HCT116 (cell line): ENCODE data around the gene SPATA19. TPM values are rescaled to one million over a fixed set of nuclear protein-coding genes. Genes with fewer than 3 reads are reported as not detected.

ENCODE experiments used
- ATAC-seq: fragments of 200-7000 bp; cut with Tn5 transposase; 2 replicates; pipeline ENCODE4 v1.9.1; 2020; ENCODE audit warnings: mild to moderate bottlenecking, moderate library complexity
- BruUV-seq: library from RNA; stranded (reverse); fragments of 400-500 nt; replicated peaks from 2 replicates; lab custom pipeline; 2021; lab: Mats Ljungman, UMichigan
- CTCF ChIA-PET: fragments of 300-600 bp; sonication (Branson Sonifier 250); formaldehyde crosslinking; loops from one replicate; lab custom pipeline; 2021; ENCODE audit warnings: antibody characterized with exemption; lab: Charles Lee
- POLR2A ChIA-PET: fragments of 300-600, 350-600 bp; sonication (Branson Sonifier 250); formaldehyde crosslinking; loops from one replicate; lab custom pipeline; 2021; ENCODE audit warnings: antibody characterized with exemption; lab: Charles Lee
- RAD21 ChIA-PET, 2 experiments: fragments of 300-600 bp; sonication (Branson Sonifier 250); formaldehyde crosslinking; loops; one replicate each; lab custom pipeline; 2023; ENCODE audit warnings: low total read pairs in 2 of 2; ENCODE audit not compliant: uncharacterized antibody in 2 of 2, unreplicated experiment in 2 of 2, low non-redundant PET in 1 of 2; lab: Charles Lee
- DNase-seq: peaks from one replicate; pipeline ENCODE4 v3.0.0-alpha.2; 2010; ENCODE audit warnings: low read depth, low spot score
- H2AFZ ChIP-seq: fragments of 200-600 bp; shearing (Covaris generic), sonication (generic); 2 replicates; pipeline ENCODE4 v1.6.1; 2017; ENCODE audit warnings: low read depth, mixed run types, mixed read lengths, antibody characterized with exemption, low read length; ENCODE audit not compliant: poor library complexity, severe bottlenecking
- H3K27ac ChIP-seq: 2 replicates; pipeline ENCODE4 v1.5.1; 2012; ENCODE audit warnings: low read depth, low read length
- H3K27me3 ChIP-seq: fragments of 200-600 bp; sonication (generic); 2 replicates; pipeline ENCODE4 v1.6.1; 2016; ENCODE audit warnings: mixed run types, low read length, mixed read lengths; ENCODE audit not compliant: insufficient read depth
- H3K36me3 ChIP-seq, 2 experiments: fragments of 200-500 bp in 1 of 2; fragments of 200-600 bp in 1 of 2; sonication (Bioruptor generic) in 1 of 2; sonication (generic) in 1 of 2; 2 replicates each; pipeline versions ENCODE4 v1.5.1 to v1.6.1; 2014 to 2016; ENCODE audit warnings: low read length in 2 of 2, inconsistent platforms in 1 of 2, mixed read lengths in 1 of 2, mixed run types in 1 of 2; ENCODE audit not compliant: insufficient read depth in 2 of 2, control insufficient read depth in 1 of 2
- H3K4me1 ChIP-seq, 2 experiments: fragments of 200-600 bp in 1 of 2; sonication (generic) in 1 of 2; 2 replicates each; pipeline versions ENCODE4 v1.5.1 to v1.6.1; 2012 to 2017; ENCODE audit warnings: low read length in 2 of 2, inconsistent platforms in 1 of 2, mild to moderate bottlenecking in 1 of 2, mixed read lengths in 1 of 2, mixed run types in 1 of 2, moderate library complexity in 1 of 2; ENCODE audit not compliant: insufficient read depth in 2 of 2, control insufficient read depth in 1 of 2
- H3K4me2 ChIP-seq: fragments of 200-600 bp; sonication (generic); 2 replicates; pipeline ENCODE4 v1.6.1; 2017; ENCODE audit warnings: mixed run types, low read length, mixed read lengths
- H3K4me3 ChIP-seq, 2 experiments: fragments of 200-600 bp in 1 of 2; sonication (generic) in 1 of 2; replicated peaks in 1 of 2; 2 replicates each; pipeline ENCODE4 v1.5.1; 2011 to 2016; ENCODE audit warnings: low read length in 2 of 2, control low read depth in 1 of 2, low read depth in 1 of 2, mild to moderate bottlenecking in 1 of 2, mixed read lengths in 1 of 2, mixed run types in 1 of 2
- H3K79me2 ChIP-seq: fragments of 200-600 bp; sonication (generic); 2 replicates; pipeline ENCODE4 v1.6.1; 2017; ENCODE audit warnings: mild to moderate bottlenecking, mixed run types, low read length, moderate library complexity, mixed read lengths; ENCODE audit not compliant: insufficient read depth
- H3K9ac ChIP-seq: fragments of 200-600 bp; sonication (generic); 2 replicates; pipeline ENCODE4 v1.6.1; 2016; ENCODE audit warnings: low read length, mixed read lengths
- H3K9me2 ChIP-seq: fragments of 200-600 bp; sonication (generic), shearing (Covaris generic); 2 replicates; pipeline ENCODE4 v1.6.1; 2017; ENCODE audit warnings: mixed run types, mild to moderate bottlenecking, moderate library complexity; ENCODE audit not compliant: insufficient read depth
- H3K9me3 ChIP-seq, 2 experiments: fragments of 200-500 bp in 1 of 2; fragments of 200-600 bp in 1 of 2; sonication (Bioruptor generic) in 1 of 2; sonication (generic) in 1 of 2; 2 replicates each; pipeline ENCODE4 v1.6.1; 2014 to 2017; ENCODE audit warnings: low read length in 2 of 2, mixed read lengths in 2 of 2, inconsistent platforms in 1 of 2, low read depth in 1 of 2, mild to moderate bottlenecking in 1 of 2, mixed run types in 1 of 2, moderate library complexity in 1 of 2; ENCODE audit not compliant: control insufficient read depth in 1 of 2, insufficient read depth in 1 of 2
- H4K20me1 ChIP-seq: fragments of 200-600 bp; sonication (generic), shearing (Covaris generic); 2 replicates; pipeline ENCODE4 v1.6.1; 2017; ENCODE audit warnings: mixed run types, mild to moderate bottlenecking, moderate library complexity; ENCODE audit not compliant: insufficient read depth
- ATF3 ChIP-seq: IDR thresholded peaks from 2 replicates; pipeline ENCODE4 v1.6.1; 2012
- CBX3 ChIP-seq: IDR thresholded peaks from 2 replicates; pipeline ENCODE4 v1.6.1; 2012; ENCODE audit warnings: low read depth
- CEBPB ChIP-seq: IDR thresholded peaks from 2 replicates; pipeline ENCODE4 v1.6.1; 2012; ENCODE audit warnings: low read depth
- CTCF ChIP-seq, 3 experiments: fragments of 200-600 bp in 1 of 3; sonication (generic) in 1 of 3; IDR thresholded peaks in 2 of 3; conservative IDR thresholded peaks in 1 of 3; 2 replicates each; pipeline ENCODE4 v1.5.1; 2012 to 2017; ENCODE audit warnings: low read depth in 2 of 3, low read length in 2 of 3, antibody characterized with exemption in 1 of 3, borderline replicate concordance in 1 of 3, control low read depth in 1 of 3, mild to moderate bottlenecking in 1 of 3, mixed read lengths in 1 of 3, mixed run types in 1 of 3, moderate library complexity in 1 of 3; ENCODE audit not compliant: insufficient read depth in 1 of 3
- EGR1 ChIP-seq: IDR thresholded peaks from 2 replicates; pipeline ENCODE4 v1.6.1; 2012; ENCODE audit warnings: low read depth
- ELF1 ChIP-seq: IDR thresholded peaks from 2 replicates; pipeline ENCODE4 v1.6.1; 2012; ENCODE audit warnings: low read depth, borderline replicate concordance
- POLR2AphosphoS5 ChIP-seq: IDR thresholded peaks from 2 replicates; pipeline ENCODE4 v1.6.1; 2011; ENCODE audit warnings: mild to moderate bottlenecking, low read depth, low read length, moderate library complexity
- YY1 ChIP-seq: IDR thresholded peaks from 2 replicates; pipeline ENCODE4 v1.6.1; 2011; ENCODE audit warnings: low read length, low read depth, moderate library complexity, mild to moderate bottlenecking; ENCODE audit not compliant: insufficient replicate concordance; ENCODE audit errors: extremely low read depth
- ZFX ChIP-seq: fragments of 450-650 bp; IDR thresholded peaks from 2 replicates; pipeline ENCODE4 v1.6.1; 2017
- intact Hi-C: fragments of 100-400 bp; cut with micrococcal nuclease; formaldehyde crosslinking; loops from 2 replicates; pipeline ENCODE4 v1.10.0; 2022
- total RNA-seq: library from RNA; stranded (reverse); gene quantifications from one replicate; pipeline ENCODE4 v1.2.1, GENCODE V29; 2021; ENCODE audit not compliant: unreplicated experiment

Gene SPATA19
- total RNA-seq, 1 experiment from 2014 or later = not detected

- TF ChIP-seq ELF1 (no peak), EGR1 (no peak), YY1 (no peak), CEBPB (no peak), ZFX (no peak), CBX3 (no peak)
- TF ChIP-seq, all 23 proteins: peak for 0
- no peaks in the 10 kb centered on the region for H3K9me2 ChIP-seq
- H4K20me1 ChIP-seq = no peaks in the 10 kb centered on the region
- POLR2A ChIA-PET = no interaction called here
- RAD21 ChIA-PET = no interaction called here
- H3K36me3 ChIP-seq = no peaks in the 10 kb centered on the region
- DNase-seq = no peak
- intact Hi-C loops = no loop called here
- peaks cover 26% of the 10 kb centered on the region; the same call in 1 of the 2 replicates for H3K27me3 ChIP-seq
- no peaks in the 10 kb centered on the region for H3K4me1 ChIP-seq
- no peaks in the 10 kb centered on the region for H3K79me2 ChIP-seq
- no peak overlapping the region for H2AFZ ChIP-seq
- no peak overlapping the region for H3K4me2 ChIP-seq
- no peak overlapping the region for H3K9ac ChIP-seq
- BruUV-seq = no TSS peak
- H3K9me3 ChIP-seq = no peaks in the 10 kb centered on the region
- no peak overlapping the region for H3K4me3 ChIP-seq
- no peak for ATAC-seq
- H3K27ac ChIP-seq = no peak overlapping the region
- CTCF ChIA-PET = no interaction called here
Measured at GRCh38 chr11:133810766-133811165, 34.5 kb downstream of the SPATA19 start.

- ChIA-PET CTCF (interaction anchor here (1.2 kb wide), 1 partner anchor 12 kb away, joined by 3 read pairs; no protein-coding TSS in a partner anchor), POLR2A (no interaction called here), RAD21 (no interaction called here)
- no peak overlapping the region for H3K4me2 ChIP-seq
- no peaks in the 10 kb centered on the region for H3K79me2 ChIP-seq
- DNase-seq (no peak), ATAC-seq (no peak)
- no peaks in the 10 kb centered on the region for H3K9me3 ChIP-seq
- no peaks in the 10 kb centered on the region for H4K20me1 ChIP-seq
- H3K36me3 ChIP-seq = no peaks in the 10 kb centered on the region
- H3K27ac ChIP-seq = no peak overlapping the region
- TF ChIP-seq POLR2AphosphoS5 (no peak), CTCF (IDR thresholded peaks at IDR 0.05 in 2 of 3, conservative IDR thresholded peaks at IDR 0.05 in 1 of 3; ENCODE audit: borderline replicate concordance in 1 of 3, insufficient read depth in 1 of 3, low read depth in 2 of 3, low read length in 2 of 3) (no peak), ATF3 (no peak), CEBPB (no peak)
- H3K4me3 ChIP-seq = no peak overlapping the region
- no peaks in the 10 kb centered on the region for H3K4me1 ChIP-seq
- no peak overlapping the region for H3K9ac ChIP-seq
- intact Hi-C loops = no loop called here
- BruUV-seq = no TSS peak
- H3K27me3 ChIP-seq = peaks cover 22% of the 10 kb centered on the region; the same call in 1 of the 2 replicates
- no peaks in the 10 kb centered on the region for H3K9me2 ChIP-seq
- H2AFZ ChIP-seq = no peak overlapping the region
Measured at GRCh38 chr11:133809569-133810491, 35.5 kb downstream of the SPATA19 start.
